NCI-H2171 (cell line): ENCODE data around the gene OIP5.
"Not testable (repeated sequence)": the region's sequence is repeated elsewhere in the genome, so short reads cannot be mapped to it uniquely, and the experiment has no call there.

ENCODE experiments used
- DNase-seq: peaks from one replicate; lab custom pipeline; 2025; lab: John Stamatoyannopoulos, UW

The OIP5 gene

DNA sequence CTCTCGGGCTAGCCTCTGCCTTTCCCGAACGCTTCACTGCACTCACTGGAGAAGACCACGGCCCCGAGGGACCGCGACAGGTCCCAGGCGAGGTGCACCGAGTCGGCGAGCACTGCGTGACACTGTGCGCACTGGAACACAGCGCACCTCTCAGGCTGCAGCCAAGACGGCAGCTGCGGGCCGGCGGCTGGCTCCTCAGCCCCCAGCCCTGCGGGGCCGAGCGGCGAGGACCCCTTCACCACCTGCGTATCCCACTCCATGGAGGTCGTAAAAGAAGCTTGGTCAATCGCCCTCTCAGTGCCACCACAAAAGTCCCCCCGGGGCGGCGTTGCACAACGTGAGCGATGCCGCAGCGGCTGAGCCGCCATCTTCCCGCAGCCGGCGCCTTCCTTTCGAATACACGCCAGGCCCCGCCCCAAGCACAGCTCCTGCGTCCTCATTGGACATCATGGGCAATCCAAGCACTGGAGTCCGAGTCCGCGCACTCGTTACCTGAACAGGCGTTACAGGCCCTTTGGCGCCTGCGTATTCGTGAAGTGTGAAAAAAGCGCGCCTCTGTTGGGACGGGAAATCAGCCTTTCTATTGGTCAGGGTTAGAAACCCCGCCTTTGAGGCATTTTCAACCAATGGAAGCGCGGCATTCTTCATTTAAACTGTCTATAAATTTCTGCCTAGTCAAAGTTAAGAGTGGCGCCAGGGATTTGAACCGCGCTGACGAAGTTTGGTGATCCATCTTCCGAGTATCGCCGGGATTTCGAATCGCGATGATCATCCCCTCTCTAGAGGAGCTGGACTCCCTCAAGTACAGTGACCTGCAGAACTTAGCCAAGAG, at the start of gene OIP5, which contains the start of gene NUSAP1:
Gene OIP5 (minus strand): TSS at position 398 of the 832 bp plus-strand sequence. CDS start 30 bp downstream, at position 368.
Gene NUSAP1 (plus strand): TSS at position 688 of the 832 bp plus-strand sequence. CDS start 77 bp downstream, at position 765.
- DNase-seq: peak; percentile 100

DNA sequence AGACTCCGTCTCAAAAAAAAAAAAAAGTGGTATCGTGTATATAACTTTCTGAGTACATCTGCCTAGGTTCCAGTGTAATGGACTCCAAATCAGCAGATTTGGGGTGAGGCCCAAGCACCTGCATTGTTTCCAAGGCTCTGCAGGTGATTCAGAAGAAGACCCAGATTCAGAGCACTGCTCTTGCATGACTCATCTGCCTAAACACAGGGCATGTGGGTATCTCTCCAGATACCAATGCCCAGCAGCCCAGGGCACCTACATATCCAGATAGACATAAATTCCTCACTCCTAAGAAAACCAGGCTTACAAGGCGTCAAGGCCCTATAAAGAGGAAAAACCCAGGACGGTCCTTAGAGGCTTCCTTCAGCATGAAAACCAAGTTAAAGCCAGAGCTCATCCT, 45.6 kb upstream of the OIP5 start:
- no peak for DNase-seq

DNA sequence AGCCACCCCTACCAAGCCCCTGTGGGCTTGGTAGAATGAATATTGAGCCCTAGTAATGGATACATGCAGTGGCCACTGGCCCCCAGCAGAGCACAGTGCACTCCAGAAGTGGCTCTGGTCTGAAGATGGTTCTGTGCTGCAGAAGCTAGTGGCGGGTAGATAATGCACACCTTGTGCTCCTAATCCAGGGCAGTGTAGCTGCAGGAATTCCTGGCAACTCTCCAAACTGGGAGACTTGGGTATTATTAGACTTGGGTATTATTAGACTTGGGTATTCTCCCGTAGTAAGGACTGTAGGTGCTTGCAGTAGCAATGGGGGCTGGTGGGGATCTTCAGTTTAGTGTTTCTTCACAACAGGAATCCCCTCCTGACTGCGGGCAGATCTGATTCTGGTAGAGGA, 35.0 kb upstream of the OIP5 start:
- DNase-seq: no peak

DNA sequence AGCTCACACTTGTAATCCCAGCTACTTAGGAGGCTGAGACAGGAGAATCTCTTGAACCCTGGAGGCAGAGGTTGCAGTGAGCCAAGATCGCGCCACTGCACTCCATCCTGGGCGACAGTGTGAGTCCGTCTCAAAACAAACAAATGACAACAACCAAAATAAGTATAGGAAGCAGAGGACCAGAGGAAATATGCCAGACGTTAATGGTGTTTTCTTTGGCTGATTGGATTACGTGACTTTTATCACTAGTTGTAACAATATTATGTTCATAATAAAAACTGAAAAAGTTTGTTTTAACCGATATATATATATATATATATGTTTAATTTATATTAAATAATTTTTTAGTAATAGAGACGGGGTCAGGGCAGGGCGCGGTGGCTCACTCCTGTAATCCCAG, 22.0 kb upstream of the OIP5 start:
- no peak for DNase-seq

DNA sequence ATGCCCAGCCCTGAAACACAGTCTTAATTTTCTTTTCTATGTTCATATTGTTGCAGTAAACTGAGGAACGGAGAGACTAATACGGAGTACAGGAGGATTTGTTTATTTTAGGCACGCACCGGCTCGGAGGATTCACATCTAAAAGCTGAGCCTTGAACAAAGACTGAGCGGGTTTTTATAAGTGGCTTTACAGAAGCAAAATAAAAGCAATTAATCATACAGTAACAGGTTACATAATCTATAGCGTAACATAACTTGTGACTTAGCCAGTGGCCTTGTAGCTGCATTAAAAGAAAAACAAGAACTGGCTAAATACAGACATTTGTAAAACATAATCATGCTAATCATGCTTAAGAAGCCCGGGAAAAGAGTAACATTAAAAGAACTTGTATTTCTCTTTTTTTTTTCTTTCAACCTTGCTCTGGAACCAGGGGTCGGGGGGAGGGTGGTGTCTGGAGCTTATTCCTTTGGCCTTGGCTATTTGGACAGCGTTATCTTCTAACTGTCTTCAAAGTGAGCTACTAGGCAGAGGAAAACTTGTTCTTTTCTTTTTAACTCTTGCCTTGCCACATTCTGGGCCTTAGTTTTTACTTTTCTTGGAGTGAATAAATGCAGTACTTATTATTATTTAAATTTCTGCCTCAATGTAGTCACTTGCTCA, 17.8 kb upstream of the OIP5 start:
- DNase-seq: no peak

DNA sequence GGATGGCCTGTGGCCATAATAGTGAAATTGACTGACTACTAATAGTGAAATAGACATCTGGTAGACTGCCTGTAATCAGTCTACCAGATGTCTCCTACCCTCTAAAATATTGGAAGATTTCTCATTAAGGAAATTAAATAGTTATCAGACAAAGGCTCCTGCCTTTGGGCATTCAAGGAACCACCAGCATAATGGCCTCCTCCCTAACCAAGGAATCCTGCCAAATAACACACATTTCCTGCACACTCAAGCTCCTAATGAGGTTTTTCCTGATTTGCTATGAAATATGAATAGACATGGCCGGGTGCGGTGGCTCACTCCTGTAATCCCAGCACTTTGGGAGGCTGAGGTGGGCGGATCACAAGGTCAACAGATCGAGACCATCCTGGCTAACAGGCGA, 14.8 kb upstream of the OIP5 start:
- DNase-seq: no peak

DNA sequence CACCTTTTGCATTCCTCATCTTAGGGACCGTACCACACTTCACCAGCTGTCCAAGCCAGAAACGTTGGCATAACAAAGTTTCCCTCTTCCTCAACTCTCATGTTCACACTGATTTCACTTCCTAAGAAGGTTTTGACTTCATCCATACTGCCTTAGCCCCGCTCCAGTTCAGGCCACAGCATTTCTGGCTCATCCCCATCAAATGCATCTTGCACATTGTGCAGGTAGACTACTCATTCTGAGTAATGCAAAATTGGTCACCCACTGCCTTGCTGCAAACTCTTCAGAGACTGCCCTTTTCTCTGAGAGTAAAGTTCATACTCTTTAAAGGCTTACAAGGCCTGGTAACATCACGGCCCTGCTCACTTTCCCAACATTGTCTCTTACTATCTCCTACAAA, 9.1 kb upstream of the OIP5 start:
- DNase-seq: no peak

DNA sequence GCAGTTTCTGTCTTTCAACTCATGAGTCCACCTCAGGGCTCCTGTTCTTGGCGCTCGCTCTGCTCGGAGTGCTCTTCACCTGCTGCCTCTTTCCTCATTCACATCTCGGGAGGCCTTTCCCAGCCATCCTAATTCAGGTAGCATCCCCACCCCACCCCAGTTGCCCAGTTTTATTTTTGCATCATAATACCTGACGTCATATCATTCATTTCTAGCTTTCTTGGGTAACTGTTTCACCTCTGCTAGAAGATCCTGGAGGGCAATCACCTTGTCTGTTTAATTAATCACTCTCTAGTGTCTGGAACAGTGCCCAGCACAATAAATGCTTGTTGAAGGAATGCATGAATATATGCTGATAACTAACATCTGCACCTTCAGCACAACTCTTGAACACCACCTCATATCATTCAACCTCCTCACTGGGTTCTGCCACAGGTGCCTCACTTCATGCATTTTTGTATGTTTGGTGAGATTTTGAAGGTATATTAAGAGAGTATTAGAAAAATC, 7.9 kb upstream of the OIP5 start:
- DNase-seq: no peak

DNA sequence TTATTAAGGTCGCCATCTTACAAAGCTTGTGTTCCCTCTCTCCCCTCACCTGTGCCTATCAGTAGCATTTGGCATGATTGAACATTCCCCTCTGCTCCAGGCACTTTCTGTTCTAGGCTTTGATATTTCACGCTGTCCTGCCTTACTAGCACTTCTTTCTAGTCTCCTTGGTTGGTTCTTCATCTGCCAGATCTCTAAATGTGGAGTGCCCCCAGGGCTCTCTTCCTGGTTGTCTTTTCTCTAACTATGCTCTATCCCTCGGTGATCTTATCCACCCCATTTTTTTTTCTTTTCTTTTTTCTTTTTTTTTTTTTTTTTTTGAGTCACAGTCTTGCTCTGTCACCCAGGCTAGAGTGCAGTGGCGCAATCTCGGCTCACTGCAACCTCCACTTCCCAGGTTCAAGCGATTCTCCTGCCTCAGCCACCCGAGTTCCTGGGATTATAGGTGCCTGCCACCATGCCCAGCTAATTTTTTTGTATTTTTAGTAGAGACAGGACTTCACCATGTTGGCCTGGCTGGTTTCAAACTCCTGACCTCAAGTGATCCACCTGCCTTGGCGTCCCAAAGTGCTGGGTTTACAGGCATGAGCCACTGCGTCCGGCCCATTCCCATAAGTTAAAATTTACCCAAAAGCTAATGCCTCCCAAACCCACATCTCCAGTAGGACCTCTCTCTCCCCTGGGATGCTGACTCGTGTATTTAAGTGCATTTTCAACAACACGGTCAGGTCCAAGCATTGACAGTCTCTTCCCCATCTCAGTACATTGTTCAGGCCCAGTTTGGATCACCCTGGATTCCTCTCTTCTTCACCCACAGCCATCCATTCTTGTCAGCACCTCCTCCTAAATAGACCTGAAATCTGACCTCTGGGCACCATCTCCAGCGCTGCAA, 5.5 kb upstream of the OIP5 start:
- no peak for DNase-seq

DNA sequence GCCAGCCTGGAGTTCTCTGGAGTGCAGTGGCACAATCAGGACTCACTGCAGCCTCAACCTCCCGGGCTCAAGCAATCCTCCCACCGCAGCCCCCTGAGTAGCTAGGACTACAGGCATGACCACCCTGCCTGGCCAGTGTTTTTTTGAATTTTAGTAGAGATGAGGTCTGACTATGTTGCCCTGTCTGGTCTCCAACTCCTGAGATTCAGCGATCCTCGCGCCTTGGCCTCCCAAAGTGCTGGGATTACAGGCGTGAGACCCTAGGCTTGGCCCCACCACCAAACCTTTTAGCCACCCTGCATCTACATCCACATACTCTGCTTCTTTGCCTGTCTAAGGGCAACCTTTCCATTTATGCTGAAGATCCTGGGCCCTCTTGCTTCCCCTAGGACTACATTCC, 4.7 kb upstream of the OIP5 start:
- no peak for DNase-seq

DNA sequence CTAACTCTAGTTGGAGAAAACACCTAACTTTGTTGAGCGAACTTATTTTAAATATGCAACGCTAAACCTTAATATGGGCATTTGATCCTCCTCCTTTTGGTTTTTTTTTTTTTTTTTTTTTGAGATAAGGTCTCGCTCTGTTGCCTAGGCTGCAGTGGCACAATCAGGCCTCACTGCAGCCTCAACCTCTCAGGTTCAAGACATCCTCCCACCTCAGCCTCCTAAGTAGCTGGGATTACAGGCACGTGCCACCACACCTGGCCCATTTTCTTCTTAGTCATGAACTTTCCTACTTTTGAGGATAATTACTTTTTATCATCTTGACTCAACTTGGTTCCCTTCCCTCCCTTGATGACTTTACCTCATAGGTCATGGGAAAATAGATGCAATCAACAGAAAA, 4.2 kb upstream of the OIP5 start:
- DNase-seq: no peak

DNA sequence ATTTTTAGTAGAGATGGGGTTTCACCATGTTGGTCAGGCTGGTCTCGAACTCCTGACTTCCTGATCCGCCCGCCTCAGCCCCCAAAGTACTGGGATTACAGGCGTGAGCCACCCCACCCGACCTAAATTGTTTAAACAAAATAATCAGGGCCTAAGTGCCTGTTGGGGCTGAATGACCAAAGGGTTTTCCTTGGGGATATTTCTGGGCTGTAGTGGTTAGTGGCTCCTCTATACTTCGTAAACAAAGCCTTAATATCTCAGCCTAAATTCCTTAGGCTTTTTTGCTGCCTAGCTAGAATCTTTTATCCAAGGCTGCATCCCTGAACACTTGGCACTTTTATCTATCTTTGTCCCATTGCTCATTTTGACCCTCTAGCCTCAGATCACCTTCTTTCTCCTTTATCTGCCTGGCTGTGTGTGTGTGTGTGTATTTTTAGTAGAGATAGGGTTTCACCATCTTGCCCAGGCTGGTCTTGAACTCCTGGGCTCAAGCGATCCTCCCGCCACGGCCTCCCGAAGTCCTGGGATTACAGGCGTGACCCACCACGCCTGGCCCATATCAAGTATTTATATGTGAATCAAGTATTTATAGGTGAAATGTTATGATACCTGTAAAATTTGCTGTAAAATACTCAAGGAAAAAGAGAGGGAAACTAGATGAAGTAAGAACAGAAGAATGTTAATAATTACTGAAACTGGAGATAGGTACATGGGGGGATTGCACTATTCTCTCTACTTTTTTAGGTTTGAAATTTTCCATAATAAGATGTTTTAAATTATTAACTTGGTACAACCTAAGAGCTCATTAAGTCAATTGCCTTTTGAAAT, 2.1 kb upstream of the OIP5 start:
- no peak for DNase-seq

DNA sequence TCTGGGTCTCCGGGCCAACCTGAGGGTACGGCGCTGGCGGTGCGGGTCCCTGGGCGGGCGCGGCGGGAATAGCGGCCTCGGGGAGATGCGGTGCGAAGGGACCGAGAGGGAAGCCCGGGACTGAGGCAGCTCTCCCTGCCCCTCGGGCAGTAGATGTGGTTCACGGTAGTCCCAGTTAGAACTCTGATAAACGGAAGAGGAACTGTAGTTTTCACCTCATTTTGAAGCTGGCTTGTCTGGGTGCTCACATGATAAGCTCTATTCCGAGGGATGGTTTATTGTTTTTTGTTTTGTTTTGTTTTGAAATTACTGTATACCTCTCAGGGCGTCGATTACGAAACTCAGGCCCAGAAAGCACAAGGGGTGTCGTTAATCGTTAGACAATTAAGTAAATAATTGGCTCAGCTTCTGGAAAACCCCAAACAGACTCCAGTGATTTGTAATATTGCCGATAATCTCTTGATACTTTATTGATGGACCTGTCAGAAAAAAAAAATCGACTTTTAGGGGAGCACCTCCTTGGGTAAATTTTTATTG, 703 bp upstream of the OIP5 start:
- DNase-seq: peak; percentile 70

DNA sequence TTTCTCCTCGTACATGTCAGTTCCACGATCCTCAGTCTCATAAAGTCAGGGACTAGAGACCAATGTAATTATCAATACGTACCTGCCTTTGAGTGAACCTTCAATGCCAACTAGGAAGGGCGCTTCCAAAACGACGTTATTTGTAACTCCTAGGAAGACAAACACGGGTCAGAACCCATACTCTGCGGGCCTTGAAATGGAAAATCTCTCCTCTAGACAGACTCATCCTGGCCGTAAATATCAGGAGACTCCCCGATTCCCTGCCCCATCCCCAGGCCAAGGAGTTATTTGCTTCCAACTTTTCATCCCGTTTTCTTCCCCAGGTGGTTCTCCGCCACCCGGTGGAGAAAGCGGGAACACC, 578 bp downstream of the OIP5 start:
- no peak for DNase-seq

DNA sequence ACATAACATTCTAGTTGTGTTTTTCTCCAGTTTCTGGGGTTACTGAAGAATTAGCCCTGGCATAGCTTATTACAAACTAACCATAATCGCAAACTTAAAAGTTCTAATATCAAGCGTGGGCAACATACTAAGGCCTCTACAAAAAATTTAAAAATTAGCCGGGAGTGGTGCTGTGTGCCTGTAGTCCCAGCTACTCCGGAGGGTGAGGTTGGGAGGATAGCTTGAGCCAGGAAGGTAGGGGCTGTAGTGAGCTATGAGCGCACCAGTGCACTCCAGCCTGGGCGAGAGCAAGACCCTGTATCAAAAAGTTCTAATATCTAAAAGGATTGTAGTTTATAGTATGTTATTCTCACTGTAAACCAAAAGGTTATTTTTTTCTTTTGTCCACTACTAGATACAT, 1.1 kb downstream of the OIP5 start:
- DNase-seq: no peak

DNA sequence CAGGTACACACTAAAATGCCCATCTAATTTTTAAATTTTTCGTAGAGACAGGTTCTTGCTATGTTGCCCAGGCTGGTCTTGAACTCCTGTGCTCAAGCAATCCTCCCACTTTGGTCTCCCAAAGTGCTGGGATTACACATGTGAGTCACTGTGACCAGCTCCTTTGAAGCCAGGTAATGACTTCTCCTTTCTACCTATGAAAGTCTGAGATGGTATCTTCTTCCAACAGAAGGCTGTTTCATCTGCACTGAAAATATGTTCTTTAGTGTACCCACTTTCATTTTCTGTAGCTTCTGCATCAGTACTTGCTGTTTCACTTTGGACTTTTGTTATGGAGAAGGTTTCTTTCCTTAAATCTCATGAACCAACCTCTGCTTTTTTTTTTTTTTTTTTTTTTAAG, 8.8 kb downstream of the OIP5 start:
- no peak for DNase-seq

DNA sequence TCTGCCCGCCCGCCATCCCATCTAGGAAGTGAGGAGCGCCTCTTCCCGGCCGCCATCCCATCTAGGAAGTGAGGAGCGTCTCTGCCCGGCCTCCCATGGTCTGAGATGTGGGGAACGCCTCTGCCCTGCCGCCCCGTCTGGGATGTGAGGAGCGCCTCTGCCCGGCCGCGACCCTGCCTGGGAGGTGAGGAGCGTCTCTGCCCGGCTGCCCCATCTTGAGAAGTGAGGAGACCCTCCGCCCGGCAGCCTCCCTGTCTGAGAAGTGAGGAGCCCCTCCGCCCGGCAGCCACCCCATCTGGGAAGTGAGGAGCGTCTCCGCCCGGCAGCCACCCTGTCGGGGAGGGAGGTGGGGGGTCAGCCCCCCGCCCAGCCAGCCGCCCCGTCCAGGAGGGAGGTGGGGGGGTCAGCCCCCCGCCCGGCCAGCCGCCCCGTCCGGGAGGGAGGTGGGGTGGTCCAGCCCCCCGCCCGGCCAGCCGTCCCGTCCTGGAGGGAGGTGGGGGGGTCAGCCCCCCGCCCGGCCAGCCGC, 11.5 kb downstream of the OIP5 start:
- DNase-seq: not testable (repeated sequence)

DNA sequence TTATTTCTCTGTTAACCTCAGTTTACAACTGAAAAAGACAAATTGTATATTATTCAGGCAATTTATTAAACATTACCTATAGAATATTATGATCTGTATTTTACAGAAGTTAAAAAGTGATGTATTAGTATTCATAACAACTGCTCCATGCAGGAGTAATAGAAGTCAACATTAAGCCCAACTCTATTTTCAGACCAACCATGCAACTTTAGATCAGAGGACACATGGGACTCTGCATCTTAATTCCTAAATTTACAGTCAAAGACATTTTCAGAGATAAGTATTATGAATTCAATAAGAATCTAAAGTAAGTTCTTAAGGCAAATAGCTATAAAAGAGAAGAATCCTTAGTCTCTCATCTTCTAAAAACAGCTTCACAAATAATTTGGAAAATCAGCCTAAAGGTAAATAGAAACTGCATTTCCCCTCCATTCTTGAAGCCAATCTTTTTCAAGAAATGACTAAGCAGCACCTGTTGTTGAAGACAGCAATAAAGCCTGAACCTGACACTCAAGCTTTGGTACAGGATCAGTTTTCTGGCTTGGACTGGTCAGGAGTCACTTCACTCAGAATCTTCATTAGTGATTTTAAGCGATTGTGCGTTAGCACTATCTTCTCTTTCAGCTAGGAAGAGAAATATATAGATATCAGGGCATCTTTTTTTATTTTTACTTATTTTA, 23.0 kb downstream of the OIP5 start:
- no peak for DNase-seq

DNA sequence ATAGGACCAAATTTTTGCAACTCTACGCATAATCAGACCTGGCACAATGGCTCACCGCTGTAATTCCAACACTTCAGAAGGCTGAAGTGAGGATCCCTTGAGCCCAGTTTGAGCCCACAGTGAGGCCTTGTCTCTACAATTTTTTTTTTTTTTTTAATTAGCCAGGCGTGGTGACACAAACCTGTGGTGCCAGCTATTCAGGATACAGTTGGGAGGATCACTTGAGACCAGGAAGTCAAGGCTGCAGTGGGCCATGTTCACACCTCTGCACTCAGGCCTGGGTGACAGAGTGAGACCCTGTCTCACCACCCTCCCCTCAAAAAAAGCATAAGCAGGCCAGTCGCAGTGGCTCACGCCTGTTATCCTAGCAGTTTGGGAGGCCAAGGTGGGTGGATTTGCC, 24.7 kb downstream of the OIP5 start:
- no peak for DNase-seq

DNA sequence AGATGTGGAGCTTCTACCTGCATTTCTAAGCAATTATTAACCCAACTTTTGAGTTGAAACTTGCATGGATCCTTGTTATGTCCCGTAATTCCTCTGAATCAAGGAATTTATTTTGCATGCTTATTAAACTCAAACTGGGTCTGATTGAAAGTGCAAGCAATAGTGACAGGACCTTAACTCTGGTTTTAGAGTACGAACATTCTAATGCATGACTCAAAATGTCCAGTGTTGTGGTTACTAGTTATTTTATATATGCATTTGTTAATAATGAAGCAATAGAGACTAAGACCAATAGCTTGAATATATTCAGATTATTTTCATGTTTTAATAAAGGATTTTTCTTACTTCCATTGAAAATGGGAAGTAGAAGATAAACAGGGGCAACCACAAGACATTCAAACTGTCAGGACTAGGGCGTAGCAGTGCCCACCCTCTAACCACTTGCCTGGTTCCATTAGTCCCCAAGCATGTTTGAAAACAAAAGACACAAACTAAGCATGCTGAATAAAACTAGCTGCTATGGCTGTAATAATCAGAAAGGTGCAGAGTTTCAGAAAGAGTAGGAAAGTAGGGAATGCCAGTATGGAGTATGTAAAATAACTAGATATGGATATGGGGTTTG, 28.1 kb downstream of the OIP5 start:
- no peak for DNase-seq
